ENCODE results near the gene ANAPC5. TPM values are rescaled to one million over a fixed set of nuclear protein-coding genes. Genes with fewer than 3 reads are reported as not detected.
A peak's percentile ranks its signal among the peaks of the same experiment; 100 is the strongest.

ANAPC5 gene
- total RNA-seq, 4 donors from 2014 or later: 54.4 to 116 (median 88.8) TPM

GRCh38 chr12:121358073-121358472 lies 5.9 kb upstream of the ANAPC5 start:
- no peak for DNase-seq
- TF ChIP-seq POLR2A (IDR thresholded peaks at IDR 0.05) (no peak), CTCF (IDR thresholded peaks at IDR 0.05) (no peak)
- 60 to 83% methylated on average over 3 of the region's 3 CpGs for WGBS, 2 donors
- no peaks in the 10 kb centered on the region for H3K9me3 ChIP-seq
- peaks cover 0 to 7% (median 0%) of the 10 kb centered on the region in 3 donors for H3K4me1 ChIP-seq
- intact Hi-C loops (cut with DNase I): no loop called here
- no peaks in the 10 kb centered on the region for H3K36me3 ChIP-seq
- no peak overlapping the region for H3K27ac ChIP-seq
- H3K27me3 ChIP-seq: no peaks in the 10 kb centered on the region
- H3K4me3 ChIP-seq: no peak overlapping the region

- Histone ChIP-seq H3K36me3 (no peaks in the 10 kb centered on the region), H3K4me1 (peaks cover 0 to 11% (median 0%) of the 10 kb centered on the region in 3 donors), H3K27me3 (no peaks in the 10 kb centered on the region), H3K9me3 (no peaks in the 10 kb centered on the region), H3K27ac (no peak overlapping the region), H3K4me3 (no peak overlapping the region)
- intact Hi-C loops (cut with DNase I): no loop called here
- no peak for TF ChIP-seq POLR2A (IDR thresholded peaks at IDR 0.05)
- no peak for TF ChIP-seq CTCF (IDR thresholded peaks at IDR 0.05)
- WGBS, 2 donors: 69 to 70% methylated on average over 4 of the region's 4 CpGs
- no peak for DNase-seq
Observed at GRCh38 chr12:121357331-121357730, 5.1 kb upstream of the ANAPC5 start.

GRCh38 chr12:121356657-121357056 lies 4.4 kb upstream of the ANAPC5 start:
- Histone ChIP-seq H3K27me3 (no peaks in the 10 kb centered on the region), H3K27ac (no peak overlapping the region), H3K36me3 (no peaks in the 10 kb centered on the region), H3K9me3 (no peaks in the 10 kb centered on the region), H3K4me3 (no peak overlapping the region), H3K4me1 (peaks cover 0 to 11% (median 0%) of the 10 kb centered on the region in 3 donors)
- intact Hi-C loops (cut with DNase I): no loop called here
- WGBS, 2 donors: 80 to 82% methylated on average over 3 of the region's 3 CpGs
- DNase-seq: no peak
- no peak for TF ChIP-seq CTCF (IDR thresholded peaks at IDR 0.05)

GRCh38 chr12:121355818-121356217 lies 3.6 kb upstream of the ANAPC5 start:
- TF ChIP-seq CTCF (IDR thresholded peaks at IDR 0.05): no peak
- no peak for TF ChIP-seq POLR2A (IDR thresholded peaks at IDR 0.05)
- Histone ChIP-seq H3K9me3 (no peaks in the 10 kb centered on the region), H3K36me3 (no peaks in the 10 kb centered on the region), H3K27me3 (no peaks in the 10 kb centered on the region), H3K4me1 (peaks cover 4 to 20% (median 6%) of the 10 kb centered on the region in 3 donors), H3K27ac (no peak overlapping the region), H3K4me3 (no peak overlapping the region)
- WGBS, 2 donors: 76 to 90% methylated on average over 6 of the region's 6 CpGs
- intact Hi-C loops (cut with DNase I): no loop called here
- no peak for DNase-seq

- 0 to 2% methylated on average over 8 to 11 of the region's 12 CpGs for WGBS, 2 donors
- Histone ChIP-seq H3K27ac (peak overlapping the region; percentile 80 to 92 (median 84)), H3K4me1 (peaks cover 5 to 36% (median 10%) of the 10 kb centered on the region in 3 donors), H3K27me3 (no peaks in the 10 kb centered on the region), H3K9me3 (no peaks in the 10 kb centered on the region), H3K4me3 (peak overlapping the region; percentile 79 to 97 (median 92)), H3K36me3 (peaks cover 0 to 12% (median 0%) of the 10 kb centered on the region in 3 donors)
- intact Hi-C loops (cut with DNase I): no loop called here
- no peak for TF ChIP-seq POLR2A (IDR thresholded peaks at IDR 0.05)
- TF ChIP-seq CTCF (IDR thresholded peaks at IDR 0.05): no peak
- no peak for DNase-seq
Observed at GRCh38 chr12:121352682-121353018, 439 bp upstream of the ANAPC5 start.

Measured in esophagus squamous epithelium (tissue), 5 donors.